H9 (cell line): ENCODE results near the gene ADGRL2. TPM values are rescaled to one million over a fixed set of nuclear protein-coding genes. Genes with fewer than 3 reads are reported as not detected.

Experiments used
- DNase-seq: peaks from one replicate; pipeline ENCODE4 v3.0.0-alpha.2; 2017
- H2AFZ ChIP-seq: one replicate; pipeline ENCODE4 v1.6.1; 2013; ENCODE audit warnings: mild to moderate bottlenecking, low read length, control low read depth, moderate library complexity
- H2AK5ac ChIP-seq: 2 replicates; pipeline ENCODE4 v1.6.1; 2013; ENCODE audit warnings: low read length, control low read depth, mixed read lengths; ENCODE audit not compliant: insufficient read length
- H2BK120ac ChIP-seq: one replicate; pipeline ENCODE4 v1.6.1; 2013; ENCODE audit warnings: low read depth, mild to moderate bottlenecking, low read length, control low read depth, inconsistent platforms; ENCODE audit not compliant: poor library complexity, severe bottlenecking
- H2BK12ac ChIP-seq: 2 replicates; pipeline ENCODE4 v1.6.1; 2013; ENCODE audit warnings: low read length, control low read depth, mixed read lengths, low read depth; ENCODE audit not compliant: insufficient read length
- H2BK15ac ChIP-seq: 2 replicates; pipeline ENCODE4 v1.6.1; 2013; ENCODE audit warnings: low read depth, low read length, control low read depth
- H2BK20ac ChIP-seq: one replicate; pipeline ENCODE4 v1.6.1; 2013; ENCODE audit warnings: low read depth, mild to moderate bottlenecking, low read length, control low read depth, inconsistent platforms; ENCODE audit not compliant: poor library complexity, severe bottlenecking
- H2BK5ac ChIP-seq: 2 replicates; pipeline ENCODE4 v1.6.1; 2013; ENCODE audit warnings: low read length, control low read depth, mixed read lengths; ENCODE audit not compliant: insufficient read length
- H3K14ac ChIP-seq: 2 replicates; pipeline ENCODE4 v1.6.1; 2013; ENCODE audit warnings: low read length, control low read depth; ENCODE audit not compliant: insufficient read depth
- H3K18ac ChIP-seq: 2 replicates; pipeline ENCODE4 v1.6.1; 2013; ENCODE audit warnings: low read depth, mild to moderate bottlenecking, mixed read lengths, low read length, control low read depth; ENCODE audit not compliant: insufficient read length
- H3K23ac ChIP-seq: 2 replicates; pipeline ENCODE4 v1.6.1; 2013; ENCODE audit warnings: low read length, control low read depth, mixed read lengths, low read depth; ENCODE audit not compliant: insufficient read length
- H3K23me2 ChIP-seq: 2 replicates; pipeline ENCODE4 v1.6.1; 2013; ENCODE audit warnings: low read depth, mild to moderate bottlenecking, mixed read lengths, low read length, control low read depth; ENCODE audit not compliant: insufficient read length, poor library complexity, severe bottlenecking
- H3K27ac ChIP-seq: 2 replicates; pipeline ENCODE4 v1.5.1; 2013; ENCODE audit warnings: low read length, control low read depth, mixed read lengths, low read depth; ENCODE audit not compliant: insufficient read length
- H3K27me3 ChIP-seq: 2 replicates; pipeline ENCODE4 v1.6.1; 2013; ENCODE audit warnings: low read length, control low read depth, inconsistent platforms; ENCODE audit not compliant: insufficient read depth
- H3K4ac ChIP-seq: 2 replicates; pipeline ENCODE4 v1.6.1; 2013; ENCODE audit warnings: low read depth, mild to moderate bottlenecking, control low read depth, inconsistent platforms, low read length, moderate library complexity
- H3K4me1 ChIP-seq: 2 replicates; pipeline ENCODE4 v1.6.1; 2013; ENCODE audit warnings: low read length, control low read depth, inconsistent platforms; ENCODE audit not compliant: insufficient read depth
- H3K4me2 ChIP-seq: 2 replicates; pipeline ENCODE4 v1.6.1; 2013; ENCODE audit warnings: low read length, control low read depth, mixed read lengths; ENCODE audit not compliant: insufficient read length, insufficient read depth
- H3K56ac ChIP-seq: 2 replicates; pipeline ENCODE4 v1.6.1; 2013; ENCODE audit warnings: low read depth, mild to moderate bottlenecking, mixed read lengths, low read length, control low read depth; ENCODE audit not compliant: insufficient read length
- H3K79me1 ChIP-seq: 2 replicates; pipeline ENCODE4 v1.6.1; 2013; ENCODE audit warnings: low read depth, mild to moderate bottlenecking, moderate library complexity, low read length, control low read depth, inconsistent platforms; ENCODE audit not compliant: insufficient read depth, poor library complexity, severe bottlenecking
- H3K79me2 ChIP-seq: 2 replicates; pipeline ENCODE4 v1.6.1; 2013; ENCODE audit warnings: low read length, control low read depth, inconsistent platforms; ENCODE audit not compliant: insufficient read depth
- H3K9ac ChIP-seq: 2 replicates; pipeline ENCODE4 v1.6.1; 2013; ENCODE audit warnings: low read length, control low read depth, mixed read lengths; ENCODE audit not compliant: insufficient read length; ENCODE audit errors: extremely low read depth
- H3K9me3 ChIP-seq: one replicate; pipeline ENCODE4 v1.6.1; 2013; ENCODE audit warnings: low read depth, low read length, inconsistent platforms; ENCODE audit not compliant: control insufficient read depth
- H3T11ph ChIP-seq: one replicate; pipeline ENCODE4 v1.6.1; 2013; ENCODE audit warnings: mild to moderate bottlenecking, low read length, control low read depth, inconsistent platforms
- H4K20me1 ChIP-seq: one replicate; pipeline ENCODE4 v1.6.1; 2013; ENCODE audit not compliant: control insufficient read depth, insufficient read length, insufficient read depth
- H4K5ac ChIP-seq: 2 replicates; pipeline ENCODE4 v1.6.1; 2013; ENCODE audit warnings: low read depth, mild to moderate bottlenecking, mixed read lengths, low read length, control low read depth; ENCODE audit not compliant: insufficient read length
- H4K8ac ChIP-seq: replicated peaks from 2 replicates; pipeline ENCODE4 v1.6.1; 2013; ENCODE audit warnings: low read length, control low read depth, mixed read lengths, low read depth; ENCODE audit not compliant: insufficient read length
- H4K91ac ChIP-seq: 2 replicates; pipeline ENCODE4 v1.6.1; 2013; ENCODE audit warnings: low read depth, mild to moderate bottlenecking, moderate library complexity, mixed read lengths, low read length, control low read depth; ENCODE audit not compliant: insufficient read length
- H3K27ac Mint-ChIP-seq, 3 experiments: 2 replicates in 2 of 3; 3 replicates in 1 of 3; pipeline ENCODE4 v1.8.0; 2020 to 2021; ENCODE audit warnings: mixed read lengths in 3 of 3, mild to moderate bottlenecking in 1 of 3, moderate library complexity in 1 of 3
- H3K27me3 Mint-ChIP-seq: 2 replicates; pipeline ENCODE4 v1.8.0; 2021; ENCODE audit warnings: low read depth, mild to moderate bottlenecking, moderate library complexity, mixed read lengths
- H3K36me3 Mint-ChIP-seq, 3 experiments: 2 replicates in 2 of 3; 3 replicates in 1 of 3; pipeline ENCODE4 v1.8.0; 2020 to 2021; ENCODE audit warnings: low read depth in 3 of 3, mixed read lengths in 3 of 3; ENCODE audit not compliant: insufficient read depth in 1 of 3
- H3K4me1 Mint-ChIP-seq, 2 experiments: 2 replicates each; pipeline ENCODE4 v1.8.0; 2020; ENCODE audit warnings: mixed read lengths in 2 of 2
- H3K4me3 Mint-ChIP-seq, 2 experiments: 2 replicates in 1 of 2; 3 replicates in 1 of 2; pipeline ENCODE4 v1.8.0; 2020 to 2021; ENCODE audit warnings: mild to moderate bottlenecking in 2 of 2, mixed read lengths in 2 of 2, moderate library complexity in 1 of 2
- H3K9me3 Mint-ChIP-seq, 2 experiments: 2 replicates in 1 of 2; 3 replicates in 1 of 2; pipeline ENCODE4 v1.8.0; 2020; ENCODE audit warnings: mild to moderate bottlenecking in 2 of 2, mixed read lengths in 2 of 2, moderate library complexity in 1 of 2
- WGBS: extraction: QIAGEN DNeasy Blood & Tissue Kit; methylation state at CpG from one replicate; pipeline ENCODE4 v1.1.7; 2013; ENCODE audit warnings: missing lambda C conversion rate, low lambda C conversion rate, mixed read lengths; ENCODE audit not compliant: insufficient read length; ENCODE audit errors: extremely low coverage; 5-methylcytosine and 5-hydroxymethylcytosine counted together
- total RNA-seq: library from RNA; stranded (reverse); gene quantifications from 2 replicates; pipeline ENCODE4 v1.2.1, GENCODE V29; 2021
- TF ChIP-seq, protein P1 (sequence below): fragments of 200-600 bp; sonication (generic); conservative IDR thresholded peaks from 3 replicates; pipeline ENCODE4 v1.8.0; 2021; ENCODE audit warnings: antibody characterized with exemption, mild to moderate bottlenecking

The ADGRL2 gene
- total RNA-seq, 1 experiment from 2014 or later: 119 TPM

- Mint-ChIP-seq H3K27ac (no peak overlapping the region), H3K36me3 (peaks cover 0 to 7% (median 0%) of the 10 kb centered on the region in 3 experiments; a peak in 2 of 7 replicates), H3K27me3 (no peaks in the 10 kb centered on the region), H3K9me3 (peaks cover 0 to 6% of the 10 kb centered on the region in 2 experiments; a peak in 1 of 5 replicates), H3K4me3 (no peak overlapping the region), H3K4me1 (peaks cover 2 to 3% of the 10 kb centered on the region in 2 experiments; a peak in 1 of 4 replicates)
- Histone ChIP-seq H3K79me1 (no peaks in the 10 kb centered on the region), H2BK20ac (no peak overlapping the region), H3K9me3 (no peaks in the 10 kb centered on the region), H4K8ac (no peak overlapping the region), H2BK12ac (no peak overlapping the region), H3K9ac (no peak overlapping the region), H2AFZ (no peak overlapping the region), H3K27ac (no peak overlapping the region), H2BK120ac (no peak overlapping the region), H3K4me2 (no peak overlapping the region), H3T11ph (no peak overlapping the region), H4K91ac (no peak overlapping the region), H3K23me2 (no peaks in the 10 kb centered on the region), H3K4ac (no peak overlapping the region), H4K5ac (no peak overlapping the region), H3K18ac (no peak overlapping the region), H3K27me3 (no peaks in the 10 kb centered on the region), H3K23ac (no peak overlapping the region), H2BK15ac (no peak overlapping the region), H3K56ac (no peak overlapping the region), H4K20me1 (no peaks in the 10 kb centered on the region), H3K14ac (no peak overlapping the region), H3K4me1 (no peaks in the 10 kb centered on the region), H2BK5ac (no peak overlapping the region), H3K79me2 (no peaks in the 10 kb centered on the region), H2AK5ac (no peak overlapping the region)
- DNase-seq: no peak
- TF ChIP-seq, protein P1, sequence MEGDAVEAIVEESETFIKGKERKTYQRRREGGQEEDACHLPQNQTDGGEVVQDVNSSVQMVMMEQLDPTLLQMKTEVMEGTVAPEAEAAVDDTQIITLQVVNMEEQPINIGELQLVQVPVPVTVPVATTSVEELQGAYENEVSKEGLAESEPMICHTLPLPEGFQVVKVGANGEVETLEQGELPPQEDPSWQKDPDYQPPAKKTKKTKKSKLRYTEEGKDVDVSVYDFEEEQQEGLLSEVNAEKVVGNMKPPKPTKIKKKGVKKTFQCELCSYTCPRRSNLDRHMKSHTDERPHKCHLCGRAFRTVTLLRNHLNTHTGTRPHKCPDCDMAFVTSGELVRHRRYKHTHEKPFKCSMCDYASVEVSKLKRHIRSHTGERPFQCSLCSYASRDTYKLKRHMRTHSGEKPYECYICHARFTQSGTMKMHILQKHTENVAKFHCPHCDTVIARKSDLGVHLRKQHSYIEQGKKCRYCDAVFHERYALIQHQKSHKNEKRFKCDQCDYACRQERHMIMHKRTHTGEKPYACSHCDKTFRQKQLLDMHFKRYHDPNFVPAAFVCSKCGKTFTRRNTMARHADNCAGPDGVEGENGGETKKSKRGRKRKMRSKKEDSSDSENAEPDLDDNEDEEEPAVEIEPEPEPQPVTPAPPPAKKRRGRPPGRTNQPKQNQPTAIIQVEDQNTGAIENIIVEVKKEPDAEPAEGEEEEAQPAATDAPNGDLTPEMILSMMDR: no peak
- no CpG with 5 or more reads among the region's 2 CpGs for WGBS
Observed at GRCh38 chr1:82032068-82032467, 231.3 kb downstream of the ADGRL2 start.
